ENCODE data around the gene CCDC190. TPM values are rescaled to one million over a fixed set of nuclear protein-coding genes. Genes with fewer than 3 reads are reported as not detected.

CCDC190 gene
- total and polyA plus RNA-seq, 2 of the 13 experiments (the other 11 are each of a cell fraction or from before 2014, with no cell fraction given) = not detected

GRCh38 chr1:162886705-162887104 lies 25.7 kb upstream of the CCDC190 start (continued):
- no peak for TF ChIP-seq HOXA9 (CRISPR knock-in tag; IDR thresholded peaks at IDR 0.05; ENCODE audit: borderline replicate concordance)

- ATAC-seq (no peak), DNase-seq (ENCODE audit: low spot score) (no peak), FAIRE-seq (no peak)
- Histone ChIP-seq H3K79me2 (ENCODE audit: insufficient read depth, low read length) (no peaks in the 10 kb centered on the region), H3K27ac (ENCODE audit: extremely low read length, insufficient read depth, low read length) (no peak overlapping the region), H2AFZ (ENCODE audit: low read length) (no peak overlapping the region), H3K27me3 (ENCODE audit: control insufficient read depth in 1 of 2, insufficient read depth in 2 of 2, low read length in 2 of 2) (peaks cover 0 to 14% of the 10 kb centered on the region in 2 experiments; a peak in 2 of 5 replicates), H3K36me3 (replicated peaks in 1 of 2; ENCODE audit: control insufficient read depth in 1 of 2, insufficient read depth in 2 of 2, low read length in 2 of 2) (no peaks in the 10 kb centered on the region), H3K9me3 (ENCODE audit: low read length) (no peaks in the 10 kb centered on the region), H3K4me1 (ENCODE audit: insufficient read depth, low read length) (peaks cover 8% of the 10 kb centered on the region), H3K4me3 (replicated peaks in 1 of 3; ENCODE audit: insufficient read depth in 1 of 3, low read depth in 2 of 3, low read length in 3 of 3) (no peak overlapping the region), H4K20me1 (ENCODE audit: insufficient read depth, low read length) (no peaks in the 10 kb centered on the region), H3K9ac (ENCODE audit: insufficient read depth, low read depth, low read length) (no peak overlapping the region), H3K4me2 (ENCODE audit: low read depth, low read length) (no peak overlapping the region)
- in situ Hi-C loops (cut with HindIII; ENCODE audit: extremely low pct_ligation_motif_present, low pct_unique_long_range_greater_than_20kb) = loop anchor here (10.0 kb wide), 1 partner anchor 190 kb away; no protein-coding TSS in a partner anchor
- no TSS peak for BruUV-seq (replicated peaks)
- POLR2A ChIA-PET = no interaction called here
- intact Hi-C loops (cut with micrococcal nuclease; ENCODE audit: unreplicated experiment) = no loop called here
- 0% methylated on average over 3 of the region's 3 CpGs for WGBS (ENCODE audit: low lambda C conversion rate)
- TF ChIP-seq ISX (CRISPR knock-in tag; conservative IDR thresholded peaks at IDR 0.05) (no peak), RFX1 (IDR thresholded peaks at IDR 0.05) (no peak), HDAC2 (CRISPR knock-in tag; IDR thresholded peaks at IDR 0.05) (no peak), ZNF792 (CRISPR knock-in tag; IDR thresholded peaks at IDR 0.05) (no peak), SNAI1 (CRISPR knock-in tag; IDR thresholded peaks at IDR 0.05; ENCODE audit: borderline replicate concordance) (no peak), GTF3A (CRISPR knock-in tag; conservative IDR thresholded peaks at IDR 0.05) (no peak), MYNN (CRISPR knock-in tag; IDR thresholded peaks at IDR 0.05; ENCODE audit: low read depth) (no peak), ARID4A (CRISPR knock-in tag; IDR thresholded peaks at IDR 0.05; ENCODE audit: borderline replicate concordance) (no peak)
- CTCF ChIA-PET (ENCODE audit: low intra/inter-chr PET ratio, low total read pairs) = no interaction called here
Measured at GRCh38 chr1:162885265-162885664, 24.3 kb upstream of the CCDC190 start.
